HCT116 (cell line): ENCODE data around the gene MAX. TPM values are rescaled to one million over a fixed set of nuclear protein-coding genes. Genes with fewer than 3 reads are reported as not detected.

Source experiments
- ATAC-seq: fragments of 200-7000 bp; cut with Tn5 transposase; 2 replicates; pipeline ENCODE4 v1.9.1; 2020; ENCODE audit warnings: mild to moderate bottlenecking, moderate library complexity
- BruUV-seq: library from RNA; stranded (reverse); fragments of 400-500 nt; replicated peaks from 2 replicates; lab custom pipeline; 2021; lab: Mats Ljungman, UMichigan
- CTCF ChIA-PET: fragments of 300-600 bp; sonication (Branson Sonifier 250); formaldehyde crosslinking; loops from one replicate; lab custom pipeline; 2021; ENCODE audit warnings: antibody characterized with exemption; lab: Charles Lee
- POLR2A ChIA-PET: fragments of 300-600, 350-600 bp; sonication (Branson Sonifier 250); formaldehyde crosslinking; loops from one replicate; lab custom pipeline; 2021; ENCODE audit warnings: antibody characterized with exemption; lab: Charles Lee
- RAD21 ChIA-PET, 2 experiments: fragments of 300-600 bp; sonication (Branson Sonifier 250); formaldehyde crosslinking; loops; one replicate each; lab custom pipeline; 2023; ENCODE audit warnings: low total read pairs in 2 of 2; ENCODE audit not compliant: uncharacterized antibody in 2 of 2, unreplicated experiment in 2 of 2, low non-redundant PET in 1 of 2; lab: Charles Lee
- DNase-seq: peaks from one replicate; pipeline ENCODE4 v3.0.0-alpha.2; 2010; ENCODE audit warnings: low read depth, low spot score
- H2AFZ ChIP-seq: fragments of 200-600 bp; shearing (Covaris generic), sonication (generic); 2 replicates; pipeline ENCODE4 v1.6.1; 2017; ENCODE audit warnings: low read depth, mixed run types, mixed read lengths, antibody characterized with exemption, low read length; ENCODE audit not compliant: poor library complexity, severe bottlenecking
- H3K27ac ChIP-seq: 2 replicates; pipeline ENCODE4 v1.5.1; 2012; ENCODE audit warnings: low read depth, low read length
- H3K27me3 ChIP-seq: fragments of 200-600 bp; sonication (generic); 2 replicates; pipeline ENCODE4 v1.6.1; 2016; ENCODE audit warnings: mixed run types, low read length, mixed read lengths; ENCODE audit not compliant: insufficient read depth
- H3K36me3 ChIP-seq, 2 experiments: fragments of 200-500 bp in 1 of 2; fragments of 200-600 bp in 1 of 2; sonication (Bioruptor generic) in 1 of 2; sonication (generic) in 1 of 2; 2 replicates each; pipeline versions ENCODE4 v1.5.1 to v1.6.1; 2014 to 2016; ENCODE audit warnings: low read length in 2 of 2, inconsistent platforms in 1 of 2, mixed read lengths in 1 of 2, mixed run types in 1 of 2; ENCODE audit not compliant: insufficient read depth in 2 of 2, control insufficient read depth in 1 of 2
- H3K4me1 ChIP-seq, 2 experiments: fragments of 200-600 bp in 1 of 2; sonication (generic) in 1 of 2; 2 replicates each; pipeline versions ENCODE4 v1.5.1 to v1.6.1; 2012 to 2017; ENCODE audit warnings: low read length in 2 of 2, inconsistent platforms in 1 of 2, mild to moderate bottlenecking in 1 of 2, mixed read lengths in 1 of 2, mixed run types in 1 of 2, moderate library complexity in 1 of 2; ENCODE audit not compliant: insufficient read depth in 2 of 2, control insufficient read depth in 1 of 2
- H3K4me2 ChIP-seq: fragments of 200-600 bp; sonication (generic); 2 replicates; pipeline ENCODE4 v1.6.1; 2017; ENCODE audit warnings: mixed run types, low read length, mixed read lengths
- H3K4me3 ChIP-seq, 2 experiments: fragments of 200-600 bp in 1 of 2; sonication (generic) in 1 of 2; replicated peaks in 1 of 2; 2 replicates each; pipeline ENCODE4 v1.5.1; 2011 to 2016; ENCODE audit warnings: low read length in 2 of 2, control low read depth in 1 of 2, low read depth in 1 of 2, mild to moderate bottlenecking in 1 of 2, mixed read lengths in 1 of 2, mixed run types in 1 of 2
- H3K79me2 ChIP-seq: fragments of 200-600 bp; sonication (generic); 2 replicates; pipeline ENCODE4 v1.6.1; 2017; ENCODE audit warnings: mild to moderate bottlenecking, mixed run types, low read length, moderate library complexity, mixed read lengths; ENCODE audit not compliant: insufficient read depth
- H3K9ac ChIP-seq: fragments of 200-600 bp; sonication (generic); 2 replicates; pipeline ENCODE4 v1.6.1; 2016; ENCODE audit warnings: low read length, mixed read lengths
- H3K9me2 ChIP-seq: fragments of 200-600 bp; sonication (generic), shearing (Covaris generic); 2 replicates; pipeline ENCODE4 v1.6.1; 2017; ENCODE audit warnings: mixed run types, mild to moderate bottlenecking, moderate library complexity; ENCODE audit not compliant: insufficient read depth
- H3K9me3 ChIP-seq, 2 experiments: fragments of 200-500 bp in 1 of 2; fragments of 200-600 bp in 1 of 2; sonication (Bioruptor generic) in 1 of 2; sonication (generic) in 1 of 2; 2 replicates each; pipeline ENCODE4 v1.6.1; 2014 to 2017; ENCODE audit warnings: low read length in 2 of 2, mixed read lengths in 2 of 2, inconsistent platforms in 1 of 2, low read depth in 1 of 2, mild to moderate bottlenecking in 1 of 2, mixed run types in 1 of 2, moderate library complexity in 1 of 2; ENCODE audit not compliant: control insufficient read depth in 1 of 2, insufficient read depth in 1 of 2
- H4K20me1 ChIP-seq: fragments of 200-600 bp; sonication (generic), shearing (Covaris generic); 2 replicates; pipeline ENCODE4 v1.6.1; 2017; ENCODE audit warnings: mixed run types, mild to moderate bottlenecking, moderate library complexity; ENCODE audit not compliant: insufficient read depth
- CBX3 ChIP-seq: IDR thresholded peaks from 2 replicates; pipeline ENCODE4 v1.6.1; 2012; ENCODE audit warnings: low read depth
- CEBPB ChIP-seq: IDR thresholded peaks from 2 replicates; pipeline ENCODE4 v1.6.1; 2012; ENCODE audit warnings: low read depth
- ELF1 ChIP-seq: IDR thresholded peaks from 2 replicates; pipeline ENCODE4 v1.6.1; 2012; ENCODE audit warnings: low read depth, borderline replicate concordance
- EZH2 ChIP-seq: fragments of 200-600 bp; sonication (generic); IDR thresholded peaks from 2 replicates; pipeline ENCODE4 v1.6.1; 2017; ENCODE audit warnings: antibody characterized with exemption, mixed run types
- FOSL1 ChIP-seq: IDR thresholded peaks from 2 replicates; pipeline ENCODE4 v1.6.1; 2012; ENCODE audit warnings: low read depth
- JUND ChIP-seq: IDR thresholded peaks from 2 replicates; pipeline ENCODE4 v1.6.1; 2012
- POLR2A ChIP-seq: IDR thresholded peaks from 2 replicates; pipeline ENCODE4 v1.7.0; 2011; ENCODE audit warnings: borderline replicate concordance; ENCODE audit not compliant: insufficient read depth, insufficient read length; ENCODE audit errors: extremely low read depth
- POLR2AphosphoS5 ChIP-seq: IDR thresholded peaks from 2 replicates; pipeline ENCODE4 v1.6.1; 2011; ENCODE audit warnings: mild to moderate bottlenecking, low read depth, low read length, moderate library complexity
- RAD21 ChIP-seq: IDR thresholded peaks from 2 replicates; pipeline ENCODE4 v1.6.1; 2012; ENCODE audit warnings: low read depth, mild to moderate bottlenecking
- SIN3A ChIP-seq: IDR thresholded peaks from 2 replicates; pipeline ENCODE4 v1.6.1; 2012; ENCODE audit warnings: low read depth
- SRF ChIP-seq: IDR thresholded peaks from 2 replicates; pipeline ENCODE4 v1.6.1; 2012; ENCODE audit warnings: low read depth
- TCF7L2 ChIP-seq: IDR thresholded peaks from 2 replicates; pipeline ENCODE4 v1.7.0; 2011; ENCODE audit warnings: borderline replicate concordance, inconsistent platforms; ENCODE audit not compliant: insufficient read depth, insufficient read length; ENCODE audit errors: extremely low read depth
- YY1 ChIP-seq: IDR thresholded peaks from 2 replicates; pipeline ENCODE4 v1.6.1; 2011; ENCODE audit warnings: low read length, low read depth, moderate library complexity, mild to moderate bottlenecking; ENCODE audit not compliant: insufficient replicate concordance; ENCODE audit errors: extremely low read depth
- ZFX ChIP-seq: fragments of 450-650 bp; IDR thresholded peaks from 2 replicates; pipeline ENCODE4 v1.6.1; 2017
- ZNF274 ChIP-seq: fragments of 200-500 bp; sonication (Bioruptor generic); IDR thresholded peaks from 2 replicates; pipeline ENCODE4 v1.6.1; 2014; ENCODE audit warnings: mild to moderate bottlenecking, low read depth, low read length, inconsistent platforms
- intact Hi-C: fragments of 100-400 bp; cut with micrococcal nuclease; formaldehyde crosslinking; loops from 2 replicates; pipeline ENCODE4 v1.10.0; 2022
- total RNA-seq: library from RNA; stranded (reverse); gene quantifications from one replicate; pipeline ENCODE4 v1.2.1, GENCODE V29; 2021; ENCODE audit not compliant: unreplicated experiment
- TF ChIP-seq, protein P1 (sequence below), 3 experiments: fragments of 200-600 bp in 1 of 3; sonication (generic) in 1 of 3; IDR thresholded peaks in 2 of 3; conservative IDR thresholded peaks in 1 of 3; 2 replicates each; pipeline ENCODE4 v1.5.1; 2012 to 2017; ENCODE audit warnings: low read depth in 2 of 3, low read length in 2 of 3, antibody characterized with exemption in 1 of 3, borderline replicate concordance in 1 of 3, control low read depth in 1 of 3, mild to moderate bottlenecking in 1 of 3, mixed read lengths in 1 of 3, mixed run types in 1 of 3, moderate library complexity in 1 of 3; ENCODE audit not compliant: insufficient read depth in 1 of 3
- TF ChIP-seq, protein P2 (sequence below): IDR thresholded peaks from 2 replicates; pipeline ENCODE4 v1.6.1; 2012; ENCODE audit warnings: low read depth
- TF ChIP-seq, protein P3 (sequence below): IDR thresholded peaks from 2 replicates; pipeline ENCODE4 v1.6.1; 2011; ENCODE audit warnings: mild to moderate bottlenecking, low read length, moderate library complexity; ENCODE audit not compliant: insufficient replicate concordance; ENCODE audit errors: extremely low read depth
- TF ChIP-seq, protein P4 (sequence below): IDR thresholded peaks from 2 replicates; pipeline ENCODE4 v1.6.1; 2012
- TF ChIP-seq, protein P5 (sequence below): IDR thresholded peaks from 2 replicates; pipeline ENCODE4 v1.6.1; 2012

Gene MAX
- total RNA-seq, 1 experiment from 2014 or later, result 72.6 TPM

DNA sequence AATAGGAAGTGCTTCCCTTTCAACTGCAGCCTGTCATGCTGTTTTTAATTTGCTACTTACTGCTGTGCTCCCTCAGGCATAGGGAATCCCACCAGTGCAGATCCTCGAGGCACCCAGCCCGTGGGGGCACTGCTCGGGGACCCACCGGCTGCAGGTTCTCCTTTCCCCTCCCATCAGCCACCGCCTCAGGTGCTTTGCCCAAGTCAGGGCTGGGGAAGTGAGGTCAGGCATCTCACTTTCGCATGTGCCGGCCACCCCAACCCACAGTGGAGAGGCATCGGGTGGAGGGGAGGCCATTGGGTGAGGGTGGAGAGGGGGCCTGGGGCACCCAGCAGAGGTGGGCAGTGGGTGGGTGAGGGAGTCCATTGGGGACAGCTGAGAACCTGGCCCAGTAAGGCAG lies 41.9 kb upstream of the MAX start:
- H3K27me3 ChIP-seq, result no peaks in the 10 kb centered on the region
- H3K9me2 ChIP-seq, result no peaks in the 10 kb centered on the region
- no peaks in the 10 kb centered on the region for H3K4me1 ChIP-seq
- H3K27ac ChIP-seq, result no peak overlapping the region
- BruUV-seq, result no TSS peak
- no peak overlapping the region for H3K4me2 ChIP-seq
- no peaks in the 10 kb centered on the region for H4K20me1 ChIP-seq
- intact Hi-C loops, result no loop called here
- RAD21 ChIA-PET, result no interaction called here
- H3K9me3 ChIP-seq, result no peaks in the 10 kb centered on the region
- DNase-seq (no peak), ATAC-seq (no peak)
- H2AFZ ChIP-seq, result no peak overlapping the region
- POLR2A ChIA-PET, result no interaction called here
- CTCF ChIA-PET, result no interaction called here
- no peaks in the 10 kb centered on the region for H3K36me3 ChIP-seq
- no peaks in the 10 kb centered on the region for H3K79me2 ChIP-seq
- no peak overlapping the region for H3K4me3 ChIP-seq
- H3K9ac ChIP-seq, result no peak overlapping the region
- no peak for TF ChIP-seq YY1
- TF ChIP-seq JUND, result no peak
- TF ChIP-seq FOSL1, result no peak
- no peak for TF ChIP-seq SRF
- TF ChIP-seq EZH2, result no peak
- no peak for TF ChIP-seq TCF7L2
- TF ChIP-seq ELF1, result no peak
- TF ChIP-seq SIN3A, result no peak
- no peak for TF ChIP-seq ZFX
- TF ChIP-seq CEBPB, result no peak
- TF ChIP-seq, protein P1, sequence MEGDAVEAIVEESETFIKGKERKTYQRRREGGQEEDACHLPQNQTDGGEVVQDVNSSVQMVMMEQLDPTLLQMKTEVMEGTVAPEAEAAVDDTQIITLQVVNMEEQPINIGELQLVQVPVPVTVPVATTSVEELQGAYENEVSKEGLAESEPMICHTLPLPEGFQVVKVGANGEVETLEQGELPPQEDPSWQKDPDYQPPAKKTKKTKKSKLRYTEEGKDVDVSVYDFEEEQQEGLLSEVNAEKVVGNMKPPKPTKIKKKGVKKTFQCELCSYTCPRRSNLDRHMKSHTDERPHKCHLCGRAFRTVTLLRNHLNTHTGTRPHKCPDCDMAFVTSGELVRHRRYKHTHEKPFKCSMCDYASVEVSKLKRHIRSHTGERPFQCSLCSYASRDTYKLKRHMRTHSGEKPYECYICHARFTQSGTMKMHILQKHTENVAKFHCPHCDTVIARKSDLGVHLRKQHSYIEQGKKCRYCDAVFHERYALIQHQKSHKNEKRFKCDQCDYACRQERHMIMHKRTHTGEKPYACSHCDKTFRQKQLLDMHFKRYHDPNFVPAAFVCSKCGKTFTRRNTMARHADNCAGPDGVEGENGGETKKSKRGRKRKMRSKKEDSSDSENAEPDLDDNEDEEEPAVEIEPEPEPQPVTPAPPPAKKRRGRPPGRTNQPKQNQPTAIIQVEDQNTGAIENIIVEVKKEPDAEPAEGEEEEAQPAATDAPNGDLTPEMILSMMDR (IDR thresholded peaks at IDR 0.05 in 2 of 3, conservative IDR thresholded peaks at IDR 0.05 in 1 of 3; ENCODE audit: borderline replicate concordance in 1 of 3, insufficient read depth in 1 of 3, low read depth in 2 of 3, low read length in 2 of 3), result no peak
- TF ChIP-seq, protein P2, sequence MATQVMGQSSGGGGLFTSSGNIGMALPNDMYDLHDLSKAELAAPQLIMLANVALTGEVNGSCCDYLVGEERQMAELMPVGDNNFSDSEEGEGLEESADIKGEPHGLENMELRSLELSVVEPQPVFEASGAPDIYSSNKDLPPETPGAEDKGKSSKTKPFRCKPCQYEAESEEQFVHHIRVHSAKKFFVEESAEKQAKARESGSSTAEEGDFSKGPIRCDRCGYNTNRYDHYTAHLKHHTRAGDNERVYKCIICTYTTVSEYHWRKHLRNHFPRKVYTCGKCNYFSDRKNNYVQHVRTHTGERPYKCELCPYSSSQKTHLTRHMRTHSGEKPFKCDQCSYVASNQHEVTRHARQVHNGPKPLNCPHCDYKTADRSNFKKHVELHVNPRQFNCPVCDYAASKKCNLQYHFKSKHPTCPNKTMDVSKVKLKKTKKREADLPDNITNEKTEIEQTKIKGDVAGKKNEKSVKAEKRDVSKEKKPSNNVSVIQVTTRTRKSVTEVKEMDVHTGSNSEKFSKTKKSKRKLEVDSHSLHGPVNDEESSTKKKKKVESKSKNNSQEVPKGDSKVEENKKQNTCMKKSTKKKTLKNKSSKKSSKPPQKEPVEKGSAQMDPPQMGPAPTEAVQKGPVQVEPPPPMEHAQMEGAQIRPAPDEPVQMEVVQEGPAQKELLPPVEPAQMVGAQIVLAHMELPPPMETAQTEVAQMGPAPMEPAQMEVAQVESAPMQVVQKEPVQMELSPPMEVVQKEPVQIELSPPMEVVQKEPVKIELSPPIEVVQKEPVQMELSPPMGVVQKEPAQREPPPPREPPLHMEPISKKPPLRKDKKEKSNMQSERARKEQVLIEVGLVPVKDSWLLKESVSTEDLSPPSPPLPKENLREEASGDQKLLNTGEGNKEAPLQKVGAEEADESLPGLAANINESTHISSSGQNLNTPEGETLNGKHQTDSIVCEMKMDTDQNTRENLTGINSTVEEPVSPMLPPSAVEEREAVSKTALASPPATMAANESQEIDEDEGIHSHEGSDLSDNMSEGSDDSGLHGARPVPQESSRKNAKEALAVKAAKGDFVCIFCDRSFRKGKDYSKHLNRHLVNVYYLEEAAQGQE, result no peak
- no peak for TF ChIP-seq POLR2A
- no peak for TF ChIP-seq ZNF274
- TF ChIP-seq, protein P3, sequence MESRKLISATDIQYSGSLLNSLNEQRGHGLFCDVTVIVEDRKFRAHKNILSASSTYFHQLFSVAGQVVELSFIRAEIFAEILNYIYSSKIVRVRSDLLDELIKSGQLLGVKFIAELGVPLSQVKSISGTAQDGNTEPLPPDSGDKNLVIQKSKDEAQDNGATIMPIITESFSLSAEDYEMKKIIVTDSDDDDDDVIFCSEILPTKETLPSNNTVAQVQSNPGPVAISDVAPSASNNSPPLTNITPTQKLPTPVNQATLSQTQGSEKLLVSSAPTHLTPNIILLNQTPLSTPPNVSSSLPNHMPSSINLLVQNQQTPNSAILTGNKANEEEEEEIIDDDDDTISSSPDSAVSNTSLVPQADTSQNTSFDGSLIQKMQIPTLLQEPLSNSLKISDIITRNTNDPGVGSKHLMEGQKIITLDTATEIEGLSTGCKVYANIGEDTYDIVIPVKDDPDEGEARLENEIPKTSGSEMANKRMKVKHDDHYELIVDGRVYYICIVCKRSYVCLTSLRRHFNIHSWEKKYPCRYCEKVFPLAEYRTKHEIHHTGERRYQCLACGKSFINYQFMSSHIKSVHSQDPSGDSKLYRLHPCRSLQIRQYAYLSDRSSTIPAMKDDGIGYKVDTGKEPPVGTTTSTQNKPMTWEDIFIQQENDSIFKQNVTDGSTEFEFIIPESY, result no peak
- TF ChIP-seq POLR2AphosphoS5, result no peak
- TF ChIP-seq, protein P4, sequence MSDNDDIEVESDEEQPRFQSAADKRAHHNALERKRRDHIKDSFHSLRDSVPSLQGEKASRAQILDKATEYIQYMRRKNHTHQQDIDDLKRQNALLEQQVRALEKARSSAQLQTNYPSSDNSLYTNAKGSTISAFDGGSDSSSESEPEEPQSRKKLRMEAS, result no peak
- TF ChIP-seq RAD21, result no peak
- TF ChIP-seq, protein P5, sequence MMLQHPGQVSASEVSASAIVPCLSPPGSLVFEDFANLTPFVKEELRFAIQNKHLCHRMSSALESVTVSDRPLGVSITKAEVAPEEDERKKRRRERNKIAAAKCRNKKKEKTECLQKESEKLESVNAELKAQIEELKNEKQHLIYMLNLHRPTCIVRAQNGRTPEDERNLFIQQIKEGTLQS, result no peak
- no peak for TF ChIP-seq CBX3
